ENCODE results near the gene MTCL3.

The MTCL3 gene

DNA sequence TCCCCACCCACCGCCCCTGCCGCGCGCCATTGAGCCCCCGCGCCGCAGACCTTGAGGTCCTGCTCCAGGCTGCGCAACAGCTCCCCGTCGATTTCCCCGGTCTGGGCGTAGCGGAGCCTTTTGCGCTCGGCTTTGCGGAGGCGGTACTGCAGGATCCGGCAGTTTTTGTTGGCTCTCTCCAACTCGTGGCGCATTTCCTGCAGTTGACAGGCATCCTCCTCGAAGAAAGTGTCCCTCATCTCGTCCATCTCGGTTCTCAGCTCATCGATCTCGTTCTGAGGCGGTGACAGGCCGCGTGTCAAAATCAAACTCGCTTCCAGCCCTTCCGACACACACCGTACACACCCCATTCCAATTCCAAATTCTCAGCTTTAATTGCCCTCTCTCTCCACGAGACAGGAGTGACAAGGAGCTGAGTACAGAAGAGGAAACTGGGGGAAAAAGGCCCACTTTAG, 4.3 kb downstream of the MTCL3 start:
- DNase-seq: peak; percentile 5

DNA sequence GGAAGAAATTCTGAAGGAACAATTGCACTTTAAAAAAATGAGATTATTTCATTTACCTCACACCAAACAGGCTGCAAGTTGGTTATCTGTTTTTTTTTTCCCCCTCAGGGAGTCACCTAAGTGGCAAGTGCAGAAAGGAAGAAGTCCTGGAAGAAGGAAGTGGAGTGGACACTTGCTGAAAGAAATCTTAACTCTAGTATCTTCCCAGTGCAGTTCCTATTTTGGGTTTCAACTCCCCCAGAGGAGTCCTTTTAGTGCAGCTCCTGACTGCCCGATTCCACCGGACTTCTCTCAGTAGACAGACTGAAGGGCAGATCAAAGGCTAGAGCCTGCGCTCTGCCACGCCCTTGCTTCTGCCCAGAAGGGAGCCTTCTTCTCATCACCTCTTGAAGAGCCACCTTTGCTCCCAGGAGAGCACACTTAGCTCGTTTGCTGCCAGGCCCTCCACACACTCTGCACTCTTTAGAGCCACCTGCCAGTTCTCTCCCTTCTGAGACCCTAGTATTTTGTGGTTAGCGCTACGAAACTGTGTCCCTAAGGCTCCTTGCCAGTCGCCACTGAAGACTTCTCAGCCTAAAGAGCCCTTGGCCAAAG, 4.9 kb downstream of the MTCL3 start:
- no peak for DNase-seq

DNA sequence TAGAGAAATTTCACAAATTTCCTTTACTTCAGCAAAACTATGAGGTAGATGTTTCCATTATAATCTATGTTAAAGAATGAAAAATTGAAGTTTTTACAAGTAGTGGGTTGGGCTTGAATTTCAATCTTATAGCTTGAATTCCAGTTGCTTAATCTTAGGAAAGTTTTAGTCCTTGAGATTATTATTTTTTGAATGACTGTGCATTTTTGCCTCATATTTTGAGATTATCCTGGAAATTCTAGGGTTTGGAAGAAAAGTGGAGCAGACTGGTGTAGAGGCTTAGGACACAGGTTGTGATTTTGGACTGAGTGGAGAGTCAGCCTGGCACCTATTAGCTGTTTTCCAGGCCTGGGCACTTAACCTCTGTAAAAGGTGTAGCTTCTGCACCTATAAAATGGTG, 5.7 kb downstream of the MTCL3 start:
- DNase-seq: no peak

DNA sequence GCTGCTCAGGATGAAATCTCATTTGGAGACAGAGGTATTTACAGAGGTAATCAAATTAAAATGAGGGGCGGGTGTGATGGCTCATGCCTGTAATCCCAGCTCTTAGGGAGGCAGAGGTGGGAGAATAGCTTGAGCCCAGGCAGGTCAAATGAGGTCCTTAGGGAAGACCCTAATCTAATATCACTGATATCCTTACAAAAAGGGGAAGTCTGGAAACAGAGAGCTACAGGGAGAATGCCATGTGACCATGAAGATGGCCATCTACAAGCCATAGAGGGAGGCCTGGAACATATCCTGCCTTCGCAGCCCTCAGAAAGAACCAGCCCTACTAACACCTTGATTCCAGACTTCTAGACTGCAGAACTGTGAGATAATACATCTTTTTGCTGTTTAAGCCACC, 8.3 kb downstream of the MTCL3 start:
- DNase-seq: no peak

DNA sequence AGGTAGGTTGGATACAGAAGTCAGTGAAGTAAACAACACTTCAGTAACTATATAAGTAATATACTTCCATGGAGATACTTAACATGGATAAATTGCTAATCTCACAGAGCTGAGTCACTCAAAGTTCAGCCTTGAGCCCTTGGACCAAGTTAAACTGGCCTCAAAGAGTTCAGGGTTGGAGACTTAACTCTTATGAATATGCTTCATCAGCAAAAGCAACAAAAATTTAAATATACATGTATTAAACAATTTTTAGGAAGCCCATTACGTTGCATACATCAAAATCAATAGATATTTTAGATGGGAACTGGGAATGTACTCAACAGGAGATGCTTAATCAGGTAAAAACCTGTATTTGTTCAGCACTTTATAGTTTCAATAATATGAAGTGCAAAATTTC, 12.2 kb downstream of the MTCL3 start:
- no peak for DNase-seq

DNA sequence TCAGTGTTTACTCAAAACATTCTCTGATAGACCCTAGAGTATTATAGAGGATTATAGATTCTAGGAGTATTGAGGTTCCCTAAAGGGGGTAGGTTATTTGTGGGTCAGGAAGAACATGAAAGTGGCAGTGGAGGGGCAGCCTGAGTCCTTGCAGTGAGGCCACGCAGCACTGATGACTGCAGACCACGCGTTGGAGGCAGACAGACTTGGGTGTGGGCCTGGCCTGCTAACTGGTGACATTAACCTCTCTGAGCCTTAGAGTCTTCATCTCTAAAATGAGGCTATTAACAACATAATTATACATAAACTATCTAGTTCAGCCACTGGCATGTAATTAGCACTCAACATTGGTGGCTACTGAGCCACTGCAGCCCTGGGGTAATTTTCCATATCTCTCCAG, 16.1 kb downstream of the MTCL3 start:
- no peak for DNase-seq

DNA sequence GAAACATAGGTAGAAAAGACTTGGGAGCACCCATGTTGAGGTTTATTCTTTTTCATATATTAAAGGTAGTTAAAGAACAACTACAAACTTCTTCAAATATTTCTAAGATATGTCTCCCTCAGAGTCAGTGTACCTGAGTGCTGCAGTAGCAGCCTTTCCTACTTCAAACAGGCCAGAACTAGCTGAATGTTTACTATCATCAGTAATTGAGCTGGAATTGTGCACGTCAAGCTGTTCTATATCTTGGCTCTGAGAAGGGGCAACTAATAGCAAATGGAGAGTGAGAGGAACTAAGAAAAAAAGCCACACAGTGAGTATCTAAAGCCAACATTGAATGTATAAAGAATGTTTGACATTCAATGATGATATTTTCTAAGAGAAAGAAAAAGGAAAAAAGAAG, 21.7 kb downstream of the MTCL3 start:
- DNase-seq: no peak

DNA sequence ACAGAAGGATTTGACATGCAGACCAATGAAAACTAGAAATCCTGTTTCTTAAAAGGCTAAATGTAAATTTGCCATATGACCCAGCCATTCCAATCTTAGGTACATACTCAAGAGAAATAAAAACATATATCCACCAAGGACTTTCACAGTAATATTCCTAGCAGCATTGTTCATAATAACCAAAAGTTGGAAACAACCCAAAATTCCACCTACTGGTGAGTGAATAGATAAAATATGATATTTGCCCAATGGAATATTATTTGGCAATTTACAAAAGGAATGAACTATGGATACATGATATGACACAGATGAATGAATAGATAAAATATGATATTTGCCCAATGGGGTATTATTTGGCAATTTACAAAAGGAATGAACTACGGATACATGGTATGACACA, 22.7 kb downstream of the MTCL3 start:
- no peak for DNase-seq

DNA sequence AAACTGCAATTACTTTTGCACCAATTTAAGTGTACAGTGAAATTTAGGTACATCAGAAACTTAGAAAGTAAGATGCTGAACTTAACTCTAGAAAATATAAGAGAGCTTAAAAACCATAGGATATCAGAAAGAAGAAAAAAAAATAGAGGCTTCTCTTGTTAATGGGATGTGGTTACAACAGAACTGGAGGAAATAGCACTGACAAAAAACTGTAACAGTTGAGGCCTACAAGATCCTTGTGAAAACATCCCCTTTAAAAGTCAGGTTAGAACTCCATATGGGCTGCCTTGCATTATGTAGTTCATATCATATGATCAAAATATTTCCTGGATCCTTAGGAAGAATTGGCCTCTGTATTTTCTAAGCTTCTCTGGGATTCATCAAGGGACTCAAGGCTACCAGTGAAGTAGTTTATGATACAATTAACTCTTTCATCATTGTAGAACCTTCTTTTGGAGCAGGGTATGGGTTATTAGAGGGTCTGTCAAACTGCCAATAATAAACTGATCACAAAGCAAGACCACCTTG, 24.8 kb downstream of the MTCL3 start:
- DNase-seq: no peak

DNA sequence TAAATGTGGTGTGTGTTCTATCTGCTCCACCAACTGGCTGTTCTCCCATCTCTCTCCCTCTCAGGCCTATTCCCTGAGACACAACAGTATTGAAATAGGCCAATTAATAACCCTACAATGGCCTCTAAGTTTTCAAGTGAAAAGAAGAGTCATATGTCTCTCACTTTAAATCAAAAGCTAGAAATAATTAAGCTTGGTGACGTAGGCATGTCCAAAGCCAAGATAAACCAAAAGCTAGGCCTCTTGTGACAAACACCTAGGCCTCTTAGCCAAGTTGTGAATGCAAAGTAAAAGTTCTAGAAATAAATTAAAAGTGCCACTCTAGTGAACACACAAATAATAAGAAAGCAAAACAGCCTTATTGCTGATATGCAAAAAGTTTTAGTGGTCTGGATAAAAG, 29.9 kb downstream of the MTCL3 start:
- no peak for DNase-seq

DNA sequence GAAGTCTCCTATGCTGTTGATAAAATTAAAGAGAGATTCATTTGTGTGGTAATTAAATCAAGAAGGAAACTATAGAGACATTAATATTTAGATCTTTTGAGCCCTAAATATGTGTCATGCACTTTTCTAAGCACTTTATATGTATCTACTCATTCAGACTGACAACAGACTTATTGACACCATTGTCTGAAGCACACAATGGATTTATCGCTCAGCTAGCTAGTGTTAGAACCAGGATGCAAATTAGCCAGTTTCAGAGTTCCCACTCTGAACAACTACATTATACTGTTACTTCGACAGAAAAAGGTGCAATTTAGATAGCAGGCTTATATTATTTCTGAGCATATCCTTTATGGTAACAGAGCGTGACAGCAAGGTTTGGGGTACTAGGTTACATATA, 32.2 kb downstream of the MTCL3 start:
- DNase-seq: no peak

DNA sequence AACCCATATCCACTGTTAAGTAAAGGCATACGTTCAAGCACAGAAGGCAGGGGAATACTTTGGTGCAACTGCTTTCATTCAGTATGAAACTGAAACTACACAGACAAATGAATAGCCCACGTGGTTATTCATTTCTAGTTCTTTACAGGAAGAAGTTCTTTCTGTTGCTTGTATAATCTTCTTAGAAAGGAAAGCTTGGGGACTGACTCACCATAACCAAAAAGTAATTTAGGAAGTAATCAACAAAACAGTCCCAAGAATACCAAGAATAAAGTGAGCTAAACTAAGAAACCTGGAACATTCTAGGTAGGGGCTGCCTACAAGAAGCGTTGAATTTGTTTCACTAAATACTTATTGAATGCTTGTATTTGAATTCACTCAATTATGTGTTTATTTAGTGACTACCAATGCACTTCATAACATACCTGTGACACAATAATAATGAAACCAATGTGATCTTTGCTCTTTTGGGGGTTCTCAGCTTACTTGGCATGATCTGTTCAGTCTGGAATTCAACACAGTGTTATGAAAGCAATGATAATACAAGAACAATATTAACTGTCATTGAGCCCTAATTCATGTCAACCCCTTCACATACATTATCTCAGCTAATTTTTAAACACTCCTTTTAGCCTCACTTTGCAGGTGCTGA, 34.8 kb downstream of the MTCL3 start:
- DNase-seq: no peak

DNA sequence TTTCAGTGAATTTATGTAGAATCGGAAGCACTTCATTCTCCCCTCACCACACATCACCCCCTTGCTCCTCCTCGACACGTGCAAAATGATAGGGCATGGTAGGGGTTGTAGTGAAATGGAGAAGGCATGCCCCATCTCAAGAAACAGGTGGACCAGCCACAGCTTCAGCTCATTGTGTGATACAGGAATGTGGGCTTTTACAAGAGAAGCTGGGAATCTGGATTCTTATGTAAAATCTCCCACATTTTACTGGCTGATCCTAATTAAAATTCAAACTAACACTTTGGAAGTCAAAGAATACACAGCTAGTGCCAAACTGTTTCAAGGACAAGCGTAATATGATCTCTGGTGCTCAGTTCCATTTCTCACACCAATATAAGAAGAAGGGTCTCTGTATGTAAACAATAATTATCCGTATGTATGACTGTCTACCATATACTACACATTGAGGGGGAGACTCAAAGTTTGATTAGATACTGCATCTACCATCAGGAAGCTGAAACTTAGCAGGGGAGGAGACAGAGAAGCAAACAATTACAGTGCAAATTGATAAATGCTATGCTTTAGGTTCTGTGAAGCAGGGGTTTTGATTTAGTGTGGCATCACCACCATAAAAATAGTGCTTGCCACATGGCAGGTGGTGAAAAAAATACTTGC, 35.6 kb downstream of the MTCL3 start:
- no peak for DNase-seq

DNA sequence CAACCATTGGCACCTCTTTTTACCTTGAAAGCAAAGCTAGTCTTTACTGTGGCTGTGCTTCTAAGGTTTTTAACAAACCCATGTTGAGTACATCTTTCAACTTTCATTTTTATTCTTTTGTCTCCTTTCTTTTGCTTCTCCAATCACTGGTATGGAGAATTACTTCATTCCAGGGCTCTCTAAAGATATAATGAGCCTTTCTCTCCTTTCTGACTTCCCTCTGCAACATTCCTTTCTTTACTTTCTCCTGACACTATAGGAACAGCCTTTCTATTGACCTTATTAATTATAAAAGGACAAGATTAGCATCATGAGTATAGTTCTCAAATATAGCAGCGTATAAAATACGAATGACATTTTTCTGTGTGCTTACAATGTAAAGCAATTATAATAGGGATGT, 36.8 kb downstream of the MTCL3 start:
- no peak for DNase-seq

DNA sequence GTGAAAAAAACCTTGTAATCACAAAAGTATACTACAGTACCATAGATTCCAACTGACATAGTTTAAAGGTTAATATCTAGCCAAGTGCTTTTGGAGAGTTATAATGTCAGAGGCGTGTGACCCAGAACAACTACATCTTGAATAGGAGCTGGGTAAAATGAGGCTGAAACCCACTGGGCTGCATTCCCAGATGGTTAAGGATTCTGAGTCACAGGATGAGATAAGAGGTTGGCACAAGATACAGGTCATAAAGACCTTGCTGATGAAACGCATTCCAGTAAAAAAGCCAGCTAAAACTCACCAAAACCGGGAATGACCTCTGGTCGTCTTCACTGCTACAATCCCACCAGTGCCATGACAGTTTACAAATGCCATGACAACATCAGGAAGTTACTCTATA, 37.5 kb downstream of the MTCL3 start:
- DNase-seq: no peak

DNA sequence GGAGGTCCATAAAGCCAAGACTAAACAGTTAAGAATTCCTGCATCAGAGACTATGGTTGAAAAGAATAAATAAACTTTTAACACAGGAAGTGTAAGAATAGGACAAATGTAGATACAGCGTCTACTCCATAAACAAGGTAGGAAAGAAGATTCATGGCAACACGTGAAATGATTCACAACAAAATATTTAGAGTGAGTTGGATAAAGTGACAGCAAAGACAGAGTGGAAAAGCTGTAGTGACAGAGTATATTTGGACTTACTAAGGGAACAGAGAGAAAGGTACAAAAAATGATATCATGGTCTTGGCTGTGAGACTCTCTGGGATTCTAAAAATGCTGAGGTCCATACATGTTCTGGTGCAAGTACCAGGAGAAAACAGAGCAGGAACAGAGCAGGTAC, 38.0 kb downstream of the MTCL3 start:
- DNase-seq: no peak

DNA sequence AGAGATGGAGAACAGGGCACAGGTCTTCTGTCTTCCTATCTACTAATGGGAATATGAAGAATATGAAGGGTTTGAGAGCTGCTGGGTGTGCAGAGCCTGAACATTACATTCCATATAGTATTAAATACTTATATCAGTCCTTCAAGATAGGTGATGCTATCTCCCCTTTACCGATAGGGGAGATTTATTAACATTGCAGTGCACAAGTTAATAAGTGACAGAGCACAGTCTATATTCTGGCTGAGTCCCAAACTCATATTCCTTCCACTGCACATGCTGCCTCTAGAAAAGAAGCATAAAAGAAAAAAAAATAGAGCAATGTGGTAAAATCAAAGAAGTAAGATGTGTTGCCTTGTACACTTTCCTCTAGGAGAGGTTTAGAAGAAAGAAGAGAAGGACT, 41.5 kb downstream of the MTCL3 start:
- no peak for DNase-seq

DNA sequence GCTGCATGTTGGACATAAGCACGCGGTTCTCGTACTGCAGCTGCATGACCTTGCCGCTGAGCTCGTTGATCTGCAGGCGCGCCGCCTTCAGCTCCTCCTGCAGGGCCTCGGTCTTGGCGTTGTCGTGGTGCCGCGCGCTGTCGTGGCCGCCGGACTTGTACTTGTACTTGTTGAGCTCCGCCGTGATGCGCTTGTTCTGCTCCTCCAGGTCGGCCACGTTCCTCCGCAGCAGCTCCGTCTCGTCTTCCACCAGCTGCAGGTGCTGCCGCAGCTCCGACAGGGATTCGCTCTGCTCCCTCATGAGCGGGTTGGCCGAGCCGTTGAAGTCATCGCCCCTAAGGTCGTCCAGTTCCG, 43.3 kb downstream of the MTCL3 start:
- DNase-seq: no peak

DNA sequence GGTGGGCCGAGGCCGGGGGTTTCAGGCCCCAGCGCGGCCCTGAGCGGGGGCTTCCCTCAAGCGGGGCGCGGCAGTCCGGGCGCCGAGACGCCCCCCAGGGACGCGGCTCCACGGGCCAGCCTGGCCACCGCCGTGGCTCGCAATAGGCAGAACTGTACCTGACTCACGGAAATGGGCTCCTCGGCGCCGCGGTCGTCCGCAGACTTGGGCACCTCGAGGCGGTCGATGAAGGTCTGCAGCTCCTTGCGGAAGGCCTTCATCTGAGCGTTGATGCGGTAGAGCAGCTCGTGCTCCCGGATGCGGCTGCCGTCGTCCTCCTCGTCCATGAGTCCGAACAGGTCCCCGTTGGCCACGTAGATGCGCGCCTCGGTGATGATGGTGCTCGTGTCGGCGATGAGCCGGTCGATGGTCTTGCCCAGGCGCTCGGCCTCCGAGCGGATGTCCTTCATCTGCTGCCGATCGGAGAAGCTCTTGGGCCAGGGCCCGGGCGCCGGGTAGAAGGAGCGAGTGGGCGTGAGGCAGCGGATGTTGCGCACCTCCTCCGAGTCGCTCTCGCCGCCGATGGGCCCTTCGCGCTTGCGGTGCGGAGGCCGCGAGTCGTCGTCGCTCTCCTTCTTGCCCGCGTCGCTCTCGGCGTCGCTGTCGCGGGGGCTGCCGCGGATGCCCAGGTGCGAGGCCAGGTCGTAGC, 43.9 kb downstream of the MTCL3 start:
- DNase-seq: no peak

DNA sequence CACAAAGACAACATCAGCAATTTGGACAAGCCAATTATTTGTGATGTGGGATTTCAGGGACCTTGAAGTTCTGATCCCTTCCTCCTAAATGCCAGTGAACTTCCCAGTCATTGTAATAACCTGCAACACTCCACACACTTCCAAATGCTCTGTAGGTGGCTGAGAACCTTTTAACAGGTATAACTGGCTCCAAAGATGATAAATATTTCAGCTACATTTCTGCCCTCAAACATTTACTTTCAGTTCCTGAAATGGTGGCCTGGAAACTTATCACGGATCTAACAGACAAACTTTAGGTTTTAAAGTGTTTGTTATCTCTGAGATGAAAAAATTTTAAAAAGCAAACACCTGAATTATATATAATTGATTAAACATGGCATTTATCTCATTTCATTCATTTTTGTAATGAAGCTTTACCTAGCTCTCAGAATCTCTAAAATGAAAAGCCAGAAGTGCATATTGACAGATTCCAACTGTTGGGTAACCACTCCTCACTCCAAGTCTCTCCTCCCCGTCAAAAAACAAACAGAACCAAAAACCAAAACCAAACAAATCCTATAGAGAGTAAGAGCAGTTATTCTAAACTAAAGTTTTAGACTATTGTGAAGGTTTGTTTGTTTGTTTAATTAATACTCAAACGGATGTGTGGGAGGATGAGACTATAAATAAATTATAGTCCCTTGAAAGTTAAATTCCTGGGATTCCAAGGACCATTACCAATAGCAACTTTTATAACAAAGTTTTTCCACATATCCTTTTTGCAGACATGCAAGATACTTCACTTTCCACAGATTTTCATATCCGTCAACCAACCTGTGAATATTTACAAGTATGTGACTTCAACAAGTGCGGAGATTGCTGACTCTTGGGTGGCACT, 47.5 kb downstream of the MTCL3 start:
- DNase-seq: no peak

DNA sequence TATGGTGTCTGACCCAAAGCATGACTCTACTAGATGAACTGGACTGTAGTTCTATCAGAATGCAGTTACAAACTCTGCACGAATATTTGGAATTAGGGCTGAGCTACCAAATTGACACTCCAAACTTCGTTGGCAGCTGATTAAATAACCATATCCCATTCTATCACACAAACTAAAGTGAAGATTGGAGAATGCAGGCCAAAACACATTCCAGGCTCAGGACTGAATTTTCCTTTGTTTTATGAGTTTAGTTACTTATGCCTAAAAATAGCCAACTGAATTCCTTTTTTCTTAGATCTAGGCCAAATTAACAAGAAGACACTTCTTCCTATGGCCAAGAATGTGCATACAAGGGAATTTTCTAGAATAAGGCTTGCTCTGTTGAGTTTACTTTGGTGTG, 50.2 kb downstream of the MTCL3 start:
- no peak for DNase-seq

DNA sequence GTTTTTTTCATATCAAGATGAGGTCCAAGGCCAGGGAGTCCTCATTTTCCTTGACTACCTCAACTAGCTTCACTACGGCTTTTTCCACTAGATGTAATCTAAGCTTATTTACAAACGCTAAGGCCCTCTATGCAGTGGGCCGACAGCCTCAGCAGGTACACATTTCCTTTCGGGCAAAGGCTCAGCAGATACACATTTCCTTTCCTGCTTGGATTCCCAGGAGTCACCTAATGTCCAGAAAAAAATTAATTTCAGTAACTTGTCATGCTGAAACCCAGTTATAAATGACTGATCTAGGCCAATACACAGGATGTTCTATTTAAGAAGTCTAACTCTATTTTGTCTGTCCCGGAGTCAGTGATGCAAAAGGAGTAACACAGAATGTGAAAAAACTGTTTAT, 52.7 kb downstream of the MTCL3 start:
- DNase-seq: no peak

DNA sequence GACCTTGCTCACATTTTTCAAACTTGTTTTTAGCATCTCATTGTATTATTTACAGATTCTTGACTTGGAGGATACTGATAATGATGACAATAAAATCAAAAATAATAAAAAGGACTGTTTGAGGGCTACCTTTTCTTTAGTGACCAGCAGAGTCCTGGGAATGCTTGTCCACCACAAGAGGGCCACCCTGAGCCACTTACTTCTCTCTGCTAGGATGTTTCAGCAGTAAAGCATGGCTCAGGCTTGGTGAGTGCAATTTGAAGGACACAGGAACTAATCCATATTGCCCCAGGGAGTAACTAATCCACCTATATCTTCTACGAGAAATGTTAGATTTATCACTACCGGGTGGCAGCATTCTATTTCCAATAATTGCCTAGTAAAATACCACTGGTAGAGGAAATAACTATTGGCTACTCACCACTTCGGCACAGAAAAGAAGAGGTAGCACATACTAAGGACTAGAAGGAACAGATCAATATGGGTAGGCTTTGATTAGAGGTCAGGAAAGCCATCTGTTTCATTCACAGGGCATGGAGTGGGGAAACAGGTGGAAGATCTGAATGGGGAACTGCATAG, 54.2 kb downstream of the MTCL3 start:
- peak; percentile 31 for DNase-seq

Measured in DMS153 (cell line).